AG04450 (cell line): ENCODE measurements around the gene ING4. TPM values are rescaled to one million over a fixed set of nuclear protein-coding genes. Genes with fewer than 3 reads are reported as not detected.
"Not testable (repeated sequence)": the region's sequence is repeated elsewhere in the genome, so short reads cannot be mapped to it uniquely, and the experiment has no call there.

Source experiments
- CTCF ChIA-PET: fragments of 300-600, 350-600 bp; formaldehyde crosslinking; extraction: SDS; loops from one replicate; lab custom pipeline; 2022; ENCODE audit warnings: antibody characterized with exemption, inconsistent platforms; lab: Charles Lee
- POLR2A ChIA-PET: fragments of 350-600 bp; formaldehyde crosslinking; extraction: SDS; loops from one replicate; lab custom pipeline; 2021; ENCODE audit warnings: antibody characterized with exemption, inconsistent platforms; lab: Yijun Ruan, JAX
- DNase-seq: peaks from one replicate; pipeline ENCODE4 v3.0.0-alpha.2; 2011; ENCODE audit warnings: low read depth, low spot score
- H3K27ac ChIP-seq: one replicate; pipeline ENCODE4 v1.5.1; 2012; ENCODE audit warnings: low read depth, low read length, control low read depth
- H3K27me3 ChIP-seq: one replicate; pipeline ENCODE4 v1.6.0; 2012; ENCODE audit warnings: low read length; ENCODE audit not compliant: control insufficient read depth, insufficient read depth
- H3K4me3 ChIP-seq: 2 replicates; pipeline ENCODE4 v1.5.1; 2011; ENCODE audit warnings: mild to moderate bottlenecking, low read depth, low read length, control low read depth
- H3K9me3 ChIP-seq: 2 replicates; pipeline ENCODE4 v1.5.1; 2012; ENCODE audit warnings: low read length; ENCODE audit not compliant: control insufficient read depth, insufficient read depth
- polyA minus RNA-seq: library from RNA; depleted of rRNA, polyadenylated mRNA; stranded (reverse); fragments of >200 nt; gene quantifications from 2 replicates; pipeline ENCODE4 v1.2.3, GENCODE V29; 2011; rRNA and poly(A)+ RNA removed
- polyA plus RNA-seq: library from polyadenylated mRNA; depleted of rRNA; stranded (reverse); fragments of >200 nt; gene quantifications from 2 replicates; pipeline ENCODE4 v1.2.3, GENCODE V29; 2011; rRNA removed
- TF ChIP-seq, protein P1 (sequence below): IDR thresholded peaks from 2 replicates; pipeline ENCODE4 v1.5.1; 2011; ENCODE audit warnings: low read depth, low read length, control low read depth, inconsistent platforms

Gene ING4
- polyA plus RNA-seq: 58.6 and 66.6 TPM in 2 replicates
- polyA minus RNA-seq: 20.0 and 23.4 TPM in 2 replicates

DNA sequence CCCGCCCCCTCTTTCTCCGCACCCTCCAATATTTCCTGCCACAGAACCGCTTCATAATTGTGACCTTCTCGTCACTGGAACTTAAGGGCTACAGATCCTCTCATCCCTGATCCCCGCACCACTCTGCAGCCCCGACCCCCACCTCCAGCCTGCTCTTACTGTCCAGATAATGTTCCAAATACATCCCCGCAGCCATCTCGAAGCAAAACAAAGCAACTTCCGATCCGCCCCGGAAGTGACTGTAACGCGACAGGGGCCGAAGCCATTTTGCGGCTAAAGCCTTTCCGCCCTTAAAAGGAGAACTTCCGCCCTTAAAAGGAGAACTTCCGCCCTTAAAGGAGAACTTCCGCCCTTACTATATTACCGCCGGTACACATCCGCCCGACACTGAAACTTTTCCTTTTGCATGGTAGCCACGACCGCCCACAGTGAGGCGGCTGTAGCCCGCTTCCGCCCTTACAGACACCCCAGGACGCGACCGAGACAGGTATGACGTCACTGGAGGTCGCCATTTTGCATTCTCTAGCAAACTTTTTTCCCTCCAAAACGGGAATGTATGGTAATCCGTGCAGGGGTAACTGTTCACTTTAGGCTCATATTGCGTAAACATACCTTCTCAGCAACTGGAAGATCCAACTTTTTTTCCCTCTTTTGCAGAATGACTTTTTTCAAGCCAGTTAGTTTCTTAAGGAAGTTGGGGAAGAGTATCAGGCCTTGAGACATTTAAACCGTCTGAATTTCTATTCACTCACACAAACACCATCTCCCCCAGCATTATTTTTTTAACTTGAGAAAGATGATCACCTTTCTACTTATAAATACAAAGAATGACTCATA is at the start of gene ING4:
ING4 (minus strand) TSS at position 214 of the 837 bp plus-strand sequence; CDS start at position 196, 18 bp downstream.
- POLR2A ChIA-PET: no interaction called here
- CTCF ChIA-PET: interaction anchor here (1.5 kb wide), 1 partner anchor 172 kb away, joined by 3 read pairs; no protein-coding TSS in a partner anchor
- TF ChIP-seq, protein P1, sequence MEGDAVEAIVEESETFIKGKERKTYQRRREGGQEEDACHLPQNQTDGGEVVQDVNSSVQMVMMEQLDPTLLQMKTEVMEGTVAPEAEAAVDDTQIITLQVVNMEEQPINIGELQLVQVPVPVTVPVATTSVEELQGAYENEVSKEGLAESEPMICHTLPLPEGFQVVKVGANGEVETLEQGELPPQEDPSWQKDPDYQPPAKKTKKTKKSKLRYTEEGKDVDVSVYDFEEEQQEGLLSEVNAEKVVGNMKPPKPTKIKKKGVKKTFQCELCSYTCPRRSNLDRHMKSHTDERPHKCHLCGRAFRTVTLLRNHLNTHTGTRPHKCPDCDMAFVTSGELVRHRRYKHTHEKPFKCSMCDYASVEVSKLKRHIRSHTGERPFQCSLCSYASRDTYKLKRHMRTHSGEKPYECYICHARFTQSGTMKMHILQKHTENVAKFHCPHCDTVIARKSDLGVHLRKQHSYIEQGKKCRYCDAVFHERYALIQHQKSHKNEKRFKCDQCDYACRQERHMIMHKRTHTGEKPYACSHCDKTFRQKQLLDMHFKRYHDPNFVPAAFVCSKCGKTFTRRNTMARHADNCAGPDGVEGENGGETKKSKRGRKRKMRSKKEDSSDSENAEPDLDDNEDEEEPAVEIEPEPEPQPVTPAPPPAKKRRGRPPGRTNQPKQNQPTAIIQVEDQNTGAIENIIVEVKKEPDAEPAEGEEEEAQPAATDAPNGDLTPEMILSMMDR: no peak
- no peaks in the 10 kb centered on the region for H3K9me3 ChIP-seq
- H3K27me3 ChIP-seq: no peaks in the 10 kb centered on the region
- DNase-seq: peak; percentile 99
- peak within 1 kb of the TSS; percentile 66 for H3K27ac ChIP-seq
- H3K4me3 ChIP-seq: peak within 1 kb of the TSS; percentile 91

GRCh38 chr12:6708960-6709394 is 46.1 kb upstream of the ING4 start:
- Histone ChIP-seq H3K27ac (no peak overlapping the region), H3K4me3 (no peak overlapping the region), H3K27me3 (no peaks in the 10 kb centered on the region), H3K9me3 (no peaks in the 10 kb centered on the region; the same call in 1 of the 2 replicates)
- TF ChIP-seq, protein P1: no peak
- no peak for DNase-seq
- CTCF ChIA-PET: interaction anchor here (0.5 kb wide), 1 partner anchor 139 kb away, joined by 4 read pairs; no protein-coding TSS in a partner anchor
- POLR2A ChIA-PET: interaction anchor here (1.4 kb wide), 1 partner anchor 15 kb away, joined by 5 read pairs; the partner anchor contains the start of gene COPS7A

DNA sequence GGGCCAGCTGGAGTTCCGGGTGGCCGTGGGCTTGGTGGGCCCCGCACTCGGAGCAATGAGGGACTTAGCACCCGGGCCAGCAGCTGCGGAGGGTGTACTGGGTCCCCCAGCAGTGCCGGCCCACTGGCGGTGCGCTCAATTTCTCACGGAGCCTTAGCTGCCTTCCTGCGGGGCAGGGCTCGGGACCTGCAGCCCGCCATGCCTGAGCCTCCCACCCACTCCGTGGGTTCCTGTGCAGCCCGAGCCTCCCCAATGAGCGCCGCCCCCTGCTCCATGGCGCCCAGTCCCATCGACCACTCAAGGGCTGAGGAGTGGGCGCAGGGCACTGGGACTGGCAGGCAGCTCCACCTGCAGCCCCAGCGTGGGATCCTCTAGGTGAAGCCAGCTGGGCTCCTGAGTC is 45.4 kb upstream of the ING4 start:
- H3K4me3 ChIP-seq, H3K27ac ChIP-seq, POLR2A ChIA-PET, DNase-seq, H3K27me3 ChIP-seq, H3K9me3 ChIP-seq: not testable (repeated sequence)
- CTCF ChIA-PET: interaction anchor here (0.5 kb wide), 1 partner anchor 138 kb away, joined by 4 read pairs; no protein-coding TSS in a partner anchor

DNA sequence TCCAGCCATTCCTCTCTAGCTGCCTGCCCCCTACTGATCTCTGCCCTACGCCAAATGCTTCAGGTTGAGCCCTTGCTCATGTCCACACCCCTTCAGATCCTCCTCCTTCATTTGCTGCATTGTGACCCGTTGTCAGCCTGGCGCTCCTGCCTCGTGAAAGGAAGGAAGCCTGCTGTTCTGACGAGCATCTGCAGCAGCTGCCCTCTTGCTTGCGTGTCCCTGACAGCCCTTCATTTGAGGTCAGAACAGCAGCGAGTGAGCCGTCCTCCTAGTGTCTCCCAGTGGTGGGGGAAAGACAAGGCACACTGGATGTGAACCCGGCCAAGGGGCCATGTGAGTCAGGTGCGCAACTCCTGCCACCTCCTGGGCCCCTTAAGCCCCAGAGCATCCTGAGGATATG is 40.7 kb upstream of the ING4 start:
- no peak overlapping the region for H3K27ac ChIP-seq
- H3K4me3 ChIP-seq: no peak overlapping the region
- DNase-seq: no peak
- H3K9me3 ChIP-seq: no peaks in the 10 kb centered on the region; the same call in 1 of the 2 replicates
- TF ChIP-seq, protein P1: no peak
- ChIA-PET CTCF (interaction anchor here (1.1 kb wide), 1 partner anchor 63 kb away, joined by 3 read pairs; the partner anchor contains the start of gene PTMS), POLR2A (no interaction called here)
- peaks cover 3% of the 10 kb centered on the region for H3K27me3 ChIP-seq

GRCh38 chr12:6701078-6701768 is 38.3 kb upstream of the ING4 start:
- TF ChIP-seq, protein P1: no peak
- peak overlapping the region; percentile 76 for H3K4me3 ChIP-seq
- H3K27ac ChIP-seq: no peak overlapping the region
- H3K27me3 ChIP-seq: peaks cover 3% of the 10 kb centered on the region
- ChIA-PET POLR2A (no interaction called here), CTCF (no interaction called here)
- no peaks in the 10 kb centered on the region for H3K9me3 ChIP-seq
- no peak for DNase-seq
